AG04450 (cell line): ENCODE results near the gene HMGXB3. TPM values are rescaled to one million over a fixed set of nuclear protein-coding genes. Genes with fewer than 3 reads are reported as not detected.

Source experiments
- CTCF ChIA-PET: fragments of 300-600, 350-600 bp; formaldehyde crosslinking; extraction: SDS; loops from one replicate; lab custom pipeline; 2022; ENCODE audit warnings: antibody characterized with exemption, inconsistent platforms; lab: Charles Lee
- POLR2A ChIA-PET: fragments of 350-600 bp; formaldehyde crosslinking; extraction: SDS; loops from one replicate; lab custom pipeline; 2021; ENCODE audit warnings: antibody characterized with exemption, inconsistent platforms; lab: Yijun Ruan, JAX
- DNase-seq: peaks from one replicate; pipeline ENCODE4 v3.0.0-alpha.2; 2011; ENCODE audit warnings: low read depth, low spot score
- H3K27ac ChIP-seq: one replicate; pipeline ENCODE4 v1.5.1; 2012; ENCODE audit warnings: low read depth, low read length, control low read depth
- H3K27me3 ChIP-seq: one replicate; pipeline ENCODE4 v1.6.0; 2012; ENCODE audit warnings: low read length; ENCODE audit not compliant: control insufficient read depth, insufficient read depth
- H3K4me3 ChIP-seq: 2 replicates; pipeline ENCODE4 v1.5.1; 2011; ENCODE audit warnings: mild to moderate bottlenecking, low read depth, low read length, control low read depth
- H3K9me3 ChIP-seq: 2 replicates; pipeline ENCODE4 v1.5.1; 2012; ENCODE audit warnings: low read length; ENCODE audit not compliant: control insufficient read depth, insufficient read depth
- CTCF ChIP-seq: IDR thresholded peaks from 2 replicates; pipeline ENCODE4 v1.5.1; 2011; ENCODE audit warnings: low read depth, low read length, control low read depth, inconsistent platforms
- polyA plus RNA-seq: library from polyadenylated mRNA; depleted of rRNA; stranded (reverse); fragments of >200 nt; gene quantifications from 2 replicates; pipeline ENCODE4 v1.2.3, GENCODE V29; 2011

HMGXB3 gene
- polyA plus RNA-seq, 1 experiment = 37.0 TPM

- Histone ChIP-seq H3K9me3 (no peaks in the 10 kb centered on the region; the same call in 1 of the 2 replicates), H3K4me3 (no peak overlapping the region), H3K27ac (no peak overlapping the region), H3K27me3 (no peaks in the 10 kb centered on the region)
- TF ChIP-seq CTCF = no peak
- no peak for DNase-seq
- ChIA-PET CTCF (interaction anchor here (8.4 kb wide), 1 partner anchor 161 kb away, joined by 478 read pairs; no protein-coding TSS in a partner anchor), POLR2A (no interaction called here)
Measured at GRCh38 chr5:149995385-149996204, 4.9 kb upstream of the HMGXB3 start.

- ChIA-PET POLR2A (no interaction called here), CTCF (interaction anchor here (0.7 to 8.4 kb wide), 2 partner anchors 34 to 162 kb away, joined by 4 to 478 read pairs; no protein-coding TSS in a partner anchor)
- no peak overlapping the region for H3K4me3 ChIP-seq
- H3K27ac ChIP-seq = no peak overlapping the region
- H3K27me3 ChIP-seq = no peaks in the 10 kb centered on the region
- H3K9me3 ChIP-seq = no peaks in the 10 kb centered on the region; the same call in 1 of the 2 replicates
- TF ChIP-seq CTCF = no peak
- no peak for DNase-seq
Measured at GRCh38 chr5:149996205-149996890, 4.2 kb upstream of the HMGXB3 start.

- no peaks in the 10 kb centered on the region; the same call in 1 of the 2 replicates for H3K9me3 ChIP-seq
- no peaks in the 10 kb centered on the region for H3K27me3 ChIP-seq
- no peak overlapping the region for H3K4me3 ChIP-seq
- no peak for DNase-seq
- CTCF ChIA-PET = interaction anchor here (1.6 to 2.5 kb wide), 3 partner anchors 7 to 164 kb away, joined by 3 to 21 read pairs (median 8); no protein-coding TSS in a partner anchor
- H3K27ac ChIP-seq = no peak overlapping the region
- TF ChIP-seq CTCF = no peak
- POLR2A ChIA-PET = no interaction called here
Measured at GRCh38 chr5:149998281-149998680, 2.3 kb upstream of the HMGXB3 start.

GRCh38 chr5:149999359-149999758 lies 1.2 kb upstream of the HMGXB3 start:
- no peaks in the 10 kb centered on the region; the same call in 1 of the 2 replicates for H3K9me3 ChIP-seq
- no peaks in the 10 kb centered on the region for H3K27me3 ChIP-seq
- H3K4me3 ChIP-seq = peak overlapping the region; percentile 89
- POLR2A ChIA-PET = interaction anchor here (1.2 to 1.5 kb wide), 2 partner anchors 9 to 39 kb away, joined by 5 to 7 read pairs; partner anchors contain the start of gene SLC26A2
- CTCF ChIA-PET = interaction anchor here (1.3 to 2.5 kb wide), 4 partner anchors 8 to 165 kb away, joined by 3 to 21 read pairs (median 6); no protein-coding TSS in a partner anchor
- no peak overlapping the region for H3K27ac ChIP-seq
- TF ChIP-seq CTCF = no peak
- DNase-seq = no peak
